CD4-positive, alpha-beta T cell treated with Interleukin-10 for 1 hour (primary cell): ENCODE results near the gene INS.

Experiments used
- DNase-seq: peaks from one replicate; pipeline ENCODE4 v3.0.0-alpha.2; 2020

Gene INS

DNA sequence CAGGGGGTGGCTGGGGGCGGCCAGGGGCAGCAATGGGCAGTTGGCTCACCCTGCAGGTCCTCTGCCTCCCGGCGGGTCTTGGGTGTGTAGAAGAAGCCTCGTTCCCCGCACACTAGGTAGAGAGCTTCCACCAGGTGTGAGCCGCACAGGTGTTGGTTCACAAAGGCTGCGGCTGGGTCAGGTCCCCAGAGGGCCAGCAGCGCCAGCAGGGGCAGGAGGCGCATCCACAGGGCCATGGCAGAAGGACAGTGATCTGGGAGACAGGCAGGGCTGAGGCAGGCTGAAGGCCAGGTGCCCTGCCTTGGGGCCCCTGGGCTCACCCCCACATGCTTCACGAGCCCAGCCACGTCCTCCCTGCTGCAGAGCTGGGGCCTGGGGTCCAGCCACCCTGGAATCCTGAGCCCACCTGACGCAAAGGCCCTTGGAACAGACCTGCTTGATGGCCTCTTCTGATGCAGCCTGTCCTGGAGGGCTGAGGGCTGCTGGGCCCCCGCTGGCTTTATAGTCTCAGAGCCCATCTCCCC lies at the start of gene INS:
Gene INS (minus strand): TSS at position 474 of the 524 bp plus-strand sequence. CDS start 238 bp downstream, at position 236.
- no peak for DNase-seq

DNA sequence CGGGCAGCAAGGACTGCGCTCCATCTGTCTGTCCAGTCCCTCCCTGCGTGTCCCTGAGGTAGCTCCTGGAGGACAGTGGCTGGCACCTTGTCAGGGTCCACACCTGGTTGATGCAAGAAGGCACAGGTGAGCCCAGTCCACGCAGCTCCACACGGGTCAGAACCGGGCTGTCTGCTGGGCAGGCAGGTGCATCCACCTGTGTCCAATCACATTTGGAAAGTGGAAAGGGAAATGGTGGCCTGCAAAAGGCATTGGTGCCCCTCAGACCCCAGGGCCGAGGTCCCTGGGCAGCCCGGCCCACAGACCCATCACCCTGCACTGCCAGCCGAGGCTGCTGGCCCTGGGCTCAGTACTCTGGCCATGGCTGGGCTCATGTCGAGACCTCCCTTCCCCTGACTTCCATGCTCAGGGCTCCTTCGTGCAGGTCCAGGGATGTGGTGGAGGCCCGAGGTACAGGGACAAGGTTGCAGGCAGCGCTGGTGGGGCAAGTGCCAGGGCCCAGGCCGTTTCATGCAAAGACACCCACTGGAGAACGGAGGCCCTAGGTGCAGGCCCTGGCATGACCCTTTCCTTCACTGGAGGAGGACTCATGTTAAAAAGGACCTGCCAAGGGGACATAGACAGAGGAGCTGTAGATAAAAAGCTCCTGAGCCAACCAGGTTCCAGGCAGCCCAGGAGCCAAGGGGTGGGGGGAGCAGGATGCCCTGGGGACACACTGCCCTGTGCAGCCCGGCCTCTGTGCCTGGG lies 49.5 kb upstream of the INS start:
- DNase-seq: no peak

DNA sequence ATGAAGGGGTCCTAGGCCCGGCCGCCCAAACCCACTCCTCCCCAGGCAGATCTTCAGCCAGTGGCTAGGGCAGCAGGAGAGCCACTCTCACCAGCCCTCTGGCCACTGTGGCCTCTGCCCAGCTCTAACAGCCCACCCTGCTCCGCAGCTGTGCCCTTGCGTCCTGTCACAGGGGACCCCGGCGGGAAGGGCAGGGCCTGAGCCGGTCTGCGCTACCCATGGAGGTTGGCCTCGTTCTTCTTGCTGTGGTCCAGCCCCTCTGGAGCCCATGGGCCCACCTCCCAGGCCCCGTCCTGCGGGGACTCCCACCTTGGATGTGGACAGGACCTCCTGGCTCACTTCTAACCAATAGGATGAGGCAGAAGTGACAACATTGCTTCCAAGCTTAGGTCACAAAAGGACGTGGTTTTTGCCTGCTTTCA lies 48.9 kb upstream of the INS start:
- DNase-seq: no peak

DNA sequence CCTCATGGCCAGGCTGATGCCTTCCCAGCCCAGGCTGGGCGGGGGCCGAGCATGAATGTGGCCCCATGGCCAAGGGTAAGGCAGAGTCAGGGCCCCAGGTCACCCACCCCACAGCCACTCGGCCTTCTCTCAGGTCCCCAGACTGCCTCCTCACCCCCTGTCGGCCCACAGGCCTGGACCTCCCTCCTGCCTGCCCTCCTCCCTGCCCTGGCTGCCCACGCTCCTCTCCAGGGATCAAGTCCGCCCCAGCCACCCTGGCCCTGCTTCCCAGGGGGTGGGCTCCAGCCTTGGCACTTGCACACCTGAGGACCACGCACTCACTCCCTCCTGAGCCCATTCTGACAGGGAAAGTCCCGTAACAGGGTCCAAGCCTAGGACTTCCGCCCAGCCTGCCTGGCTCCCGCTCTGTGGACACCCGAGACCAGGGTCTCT lies 48.4 kb upstream of the INS start:
- no peak for DNase-seq

DNA sequence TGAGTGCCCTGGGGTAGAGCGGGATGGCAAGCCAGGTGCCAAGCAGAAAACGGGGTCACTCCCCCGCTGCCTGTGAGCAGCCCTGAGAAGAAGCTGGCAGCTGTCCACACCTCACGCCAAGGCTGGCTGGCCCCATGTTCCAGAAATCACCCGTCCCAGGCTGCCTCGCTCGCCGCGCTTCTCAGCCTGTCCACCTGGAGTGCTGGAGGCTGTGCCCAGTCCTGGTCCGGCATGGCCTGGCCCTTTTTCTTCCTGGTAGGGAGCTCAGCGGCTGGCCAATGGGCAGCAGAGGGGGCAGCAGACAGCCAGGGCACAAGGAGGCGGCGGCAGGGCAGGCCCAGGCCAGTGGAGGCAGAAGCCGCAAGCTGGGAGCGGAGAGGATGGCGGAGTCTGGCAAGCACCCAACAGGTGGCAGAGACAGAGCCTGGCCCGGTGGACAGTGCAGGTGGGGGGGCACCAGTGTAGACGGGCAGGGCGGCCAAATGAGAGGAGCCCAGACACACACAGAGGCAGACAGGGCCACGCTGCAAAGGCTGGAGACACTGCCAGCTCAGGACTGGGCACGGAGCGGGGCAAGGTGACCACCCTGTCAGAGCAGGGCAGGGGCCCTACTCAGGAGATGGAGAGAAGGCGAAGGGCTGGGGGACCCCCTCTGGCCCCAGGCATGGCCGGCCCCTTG lies 47.8 kb upstream of the INS start:
- DNase-seq: no peak

DNA sequence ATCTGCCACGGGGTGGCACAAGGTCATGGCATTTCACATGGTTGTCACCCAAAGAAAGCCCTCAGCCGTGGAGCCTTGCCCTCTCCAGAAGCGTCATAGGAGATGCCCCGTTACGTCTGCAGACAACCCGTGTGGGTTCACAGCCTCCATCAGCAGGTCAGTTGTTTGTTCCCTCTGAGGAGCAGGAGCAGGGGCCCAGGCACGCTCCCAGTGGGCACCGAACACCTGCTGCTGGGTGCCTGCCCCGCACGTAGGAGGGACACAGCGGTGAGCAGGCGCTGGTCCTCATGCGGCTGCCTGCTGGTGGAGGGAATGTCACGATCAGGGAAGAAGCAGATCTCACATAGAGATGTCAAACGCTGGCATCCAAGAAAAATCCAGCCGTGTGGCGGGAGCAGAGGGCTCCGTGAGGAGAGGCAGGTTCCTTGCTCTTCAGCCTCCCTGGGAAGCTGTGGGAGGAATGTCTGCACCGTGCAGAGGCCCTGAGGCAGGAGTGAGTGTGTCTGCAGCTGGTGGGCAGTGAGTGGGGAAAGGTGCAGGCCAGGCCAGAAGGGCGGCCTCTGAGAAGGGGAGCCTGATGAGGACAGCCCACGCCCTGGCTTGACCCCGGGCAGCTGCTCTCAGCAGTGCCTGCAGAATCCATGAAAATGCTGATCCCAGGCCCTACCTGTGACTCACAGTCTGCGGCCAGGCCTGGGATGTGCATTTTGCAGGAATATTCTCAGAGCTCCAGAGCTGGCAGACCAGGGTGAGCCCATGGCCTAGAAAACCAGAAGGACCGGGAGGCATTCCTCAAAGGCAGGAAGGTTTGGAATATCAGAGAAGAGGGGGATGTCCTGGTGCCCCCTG lies 47.0 kb upstream of the INS start:
- DNase-seq: no peak

DNA sequence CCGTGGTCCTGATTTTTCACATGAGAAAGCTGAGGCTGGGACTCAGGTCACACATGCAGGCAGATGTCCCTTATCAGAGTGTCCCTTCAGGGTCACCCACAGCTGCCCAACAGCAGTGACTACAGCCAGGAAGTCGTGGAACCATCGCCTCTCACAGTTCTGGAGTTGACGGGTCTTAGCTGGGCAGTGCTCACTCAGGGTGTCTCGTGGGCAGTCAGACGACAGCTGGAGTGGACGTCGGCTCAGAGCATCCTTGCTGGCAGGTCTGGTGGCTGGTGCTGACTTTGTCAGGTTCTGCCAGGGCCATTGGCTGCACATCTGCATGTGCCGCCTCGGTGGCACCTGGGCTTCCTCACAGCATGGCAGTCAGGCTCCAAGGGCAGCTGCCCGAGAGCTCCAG lies 46.2 kb upstream of the INS start:
- no peak for DNase-seq

DNA sequence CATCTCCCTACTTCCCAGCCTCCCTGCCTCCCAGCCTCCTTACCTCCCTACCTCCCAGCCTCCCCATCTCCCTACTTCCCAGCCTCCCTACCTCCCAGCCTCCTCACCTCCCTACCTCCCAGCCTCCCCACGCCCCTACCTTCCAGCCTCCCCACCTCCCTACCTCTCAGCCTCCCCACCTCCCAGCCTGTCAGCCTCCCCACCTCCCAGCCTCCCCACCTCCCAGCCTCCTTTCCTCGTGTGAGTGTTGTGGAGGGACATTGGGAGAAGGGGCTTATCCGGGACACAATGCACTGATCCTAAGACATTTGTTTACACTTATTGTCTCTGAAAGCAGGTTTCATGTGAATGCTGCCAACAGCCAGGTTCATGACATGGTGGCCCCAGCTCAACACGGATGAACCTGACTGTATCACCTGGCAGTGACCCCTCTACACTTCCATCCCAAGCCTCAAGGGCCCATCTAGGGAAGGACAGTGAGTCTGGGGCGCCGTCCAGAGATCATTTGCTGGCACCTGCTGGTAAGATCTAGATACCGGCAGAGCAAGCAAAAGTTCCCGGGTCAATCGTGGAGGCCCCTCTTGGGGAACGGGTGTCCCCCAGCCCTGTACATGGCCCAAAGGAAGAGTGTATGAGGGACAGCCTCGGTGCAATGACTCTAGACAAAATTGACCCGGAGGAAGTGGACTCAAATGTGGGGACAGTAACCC lies 45.1 kb upstream of the INS start:
- no peak for DNase-seq

DNA sequence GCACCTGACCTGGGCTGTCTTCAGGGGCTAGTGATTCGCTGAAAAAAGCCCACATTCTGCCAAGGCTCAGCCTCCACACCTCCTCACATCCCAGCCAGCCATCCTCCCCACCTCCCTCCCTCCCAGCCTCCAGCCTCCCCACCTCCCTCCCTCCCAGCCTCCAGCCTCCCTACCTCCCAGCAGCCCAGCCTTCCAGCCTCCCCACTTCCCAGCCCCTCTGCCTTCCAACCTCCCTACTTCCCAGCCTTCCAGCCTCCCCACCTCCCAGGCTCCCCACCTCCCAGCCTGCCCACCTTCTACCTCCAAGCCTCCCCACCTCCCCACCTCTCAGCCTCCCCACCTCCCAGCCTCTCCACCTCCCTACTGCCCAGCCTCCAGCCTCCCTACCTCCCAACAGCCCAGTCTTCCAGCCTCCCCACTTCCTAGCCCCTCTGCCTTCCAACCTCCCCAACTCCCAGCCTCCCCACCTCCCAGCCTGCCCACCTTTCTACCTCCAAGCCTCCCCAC lies 44.3 kb upstream of the INS start:
- DNase-seq: no peak

DNA sequence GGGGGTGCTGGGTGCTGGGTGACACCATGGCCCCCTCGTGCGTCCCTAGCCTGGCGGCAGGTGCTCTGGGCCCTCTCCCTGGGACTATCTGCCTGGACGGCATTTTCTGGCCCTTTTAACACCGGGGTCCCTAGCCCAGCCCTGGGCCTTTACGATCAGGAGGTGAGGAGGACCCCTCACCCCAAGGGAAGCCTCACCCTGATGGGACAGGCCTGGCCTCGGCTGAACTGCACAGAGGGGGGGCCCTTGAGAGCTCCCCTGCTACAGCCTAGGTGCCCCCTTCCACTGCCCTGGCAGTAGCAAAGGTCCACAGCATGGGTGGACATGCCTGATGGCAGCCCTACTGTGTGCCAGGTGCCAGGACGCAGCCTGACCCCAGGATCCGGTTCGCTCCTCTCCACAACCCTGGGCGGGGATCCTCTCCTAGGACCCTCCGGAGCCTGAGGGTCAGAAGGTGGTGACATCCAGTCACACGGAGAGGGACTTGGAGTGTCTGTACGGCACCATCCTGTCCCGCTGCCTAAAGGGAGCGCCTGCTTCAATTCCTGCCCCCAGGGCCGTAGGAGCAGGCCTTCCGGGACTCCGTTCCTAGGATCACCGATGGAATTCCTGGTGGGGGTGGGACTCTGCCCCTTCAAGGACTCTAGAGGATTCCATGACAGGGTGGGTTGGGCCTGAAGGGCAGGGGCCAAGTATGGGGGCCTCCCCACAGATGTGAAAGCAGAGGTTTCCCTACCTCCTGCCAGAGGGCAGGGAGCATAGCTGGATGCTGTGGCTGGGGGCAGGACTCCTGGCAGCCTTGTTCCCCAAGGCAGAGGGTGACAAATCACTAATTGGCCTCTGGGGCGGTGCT lies 43.6 kb upstream of the INS start:
- no peak for DNase-seq

DNA sequence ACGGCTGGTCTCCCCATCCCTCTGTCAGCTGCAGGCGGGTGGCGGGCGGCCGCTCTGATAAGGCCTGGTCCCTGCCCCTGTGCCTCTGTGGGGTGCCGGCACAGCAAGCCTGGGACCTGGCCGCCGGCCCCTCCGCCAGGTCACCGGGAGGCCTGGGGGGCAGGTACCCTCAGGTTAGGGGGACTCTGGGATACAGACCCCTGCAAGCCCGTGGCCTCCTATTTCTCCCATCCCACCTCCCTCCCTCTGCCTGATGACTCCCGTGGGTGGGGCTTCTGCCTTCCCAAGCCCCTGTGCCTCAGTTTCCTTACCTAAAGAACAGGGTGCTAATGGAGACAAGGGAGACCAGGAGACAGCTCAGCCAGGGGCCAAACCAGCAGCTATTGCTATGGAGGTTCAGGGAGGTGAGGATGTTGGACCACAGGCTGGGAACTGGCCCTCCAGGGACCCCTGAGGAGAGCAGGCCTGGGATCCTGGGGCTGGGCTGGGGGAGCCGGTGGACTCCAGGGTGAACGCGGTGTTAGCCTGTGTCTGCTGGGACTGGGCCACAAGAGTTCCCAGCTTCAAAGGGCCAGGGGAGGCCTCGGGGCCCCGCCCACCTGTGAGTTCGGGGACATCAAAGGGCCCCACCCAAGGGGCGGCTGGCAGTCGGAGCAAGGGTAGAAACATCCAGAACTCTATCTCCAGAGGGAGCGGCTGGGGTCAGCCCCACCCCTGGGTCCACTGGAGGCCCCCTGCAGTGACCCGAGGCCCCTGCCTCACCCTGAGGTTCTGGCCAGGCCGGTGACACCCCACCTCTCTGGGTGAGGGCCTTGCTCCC lies 42.6 kb upstream of the INS start:
- DNase-seq: no peak

DNA sequence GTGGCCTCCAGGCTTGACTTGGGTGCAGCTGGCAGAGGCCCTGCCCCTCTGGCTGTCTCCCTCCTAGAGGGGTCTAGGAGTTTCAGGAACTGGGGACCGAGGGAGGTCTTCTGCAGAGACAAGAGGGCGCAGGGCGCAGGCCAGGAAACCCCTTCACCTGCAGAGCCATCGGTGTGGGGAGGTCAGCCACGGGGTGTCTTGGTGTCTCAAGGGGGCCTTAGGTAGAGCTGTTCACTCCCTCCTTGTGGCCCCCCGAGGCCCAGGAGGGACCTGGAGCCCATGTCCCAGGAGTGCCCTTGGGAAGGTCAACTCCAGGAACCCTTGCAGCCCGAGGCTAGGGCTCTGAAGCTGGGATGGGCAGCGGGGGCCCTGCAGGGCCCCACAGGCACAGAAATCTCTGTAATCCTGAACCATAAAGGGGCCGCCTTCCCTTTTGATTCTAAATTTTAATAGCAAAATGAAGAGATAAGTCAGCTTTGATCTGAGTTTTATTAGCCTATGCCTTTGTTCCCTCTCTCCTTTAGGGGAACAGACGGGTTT lies 42.0 kb upstream of the INS start:
- no peak for DNase-seq

DNA sequence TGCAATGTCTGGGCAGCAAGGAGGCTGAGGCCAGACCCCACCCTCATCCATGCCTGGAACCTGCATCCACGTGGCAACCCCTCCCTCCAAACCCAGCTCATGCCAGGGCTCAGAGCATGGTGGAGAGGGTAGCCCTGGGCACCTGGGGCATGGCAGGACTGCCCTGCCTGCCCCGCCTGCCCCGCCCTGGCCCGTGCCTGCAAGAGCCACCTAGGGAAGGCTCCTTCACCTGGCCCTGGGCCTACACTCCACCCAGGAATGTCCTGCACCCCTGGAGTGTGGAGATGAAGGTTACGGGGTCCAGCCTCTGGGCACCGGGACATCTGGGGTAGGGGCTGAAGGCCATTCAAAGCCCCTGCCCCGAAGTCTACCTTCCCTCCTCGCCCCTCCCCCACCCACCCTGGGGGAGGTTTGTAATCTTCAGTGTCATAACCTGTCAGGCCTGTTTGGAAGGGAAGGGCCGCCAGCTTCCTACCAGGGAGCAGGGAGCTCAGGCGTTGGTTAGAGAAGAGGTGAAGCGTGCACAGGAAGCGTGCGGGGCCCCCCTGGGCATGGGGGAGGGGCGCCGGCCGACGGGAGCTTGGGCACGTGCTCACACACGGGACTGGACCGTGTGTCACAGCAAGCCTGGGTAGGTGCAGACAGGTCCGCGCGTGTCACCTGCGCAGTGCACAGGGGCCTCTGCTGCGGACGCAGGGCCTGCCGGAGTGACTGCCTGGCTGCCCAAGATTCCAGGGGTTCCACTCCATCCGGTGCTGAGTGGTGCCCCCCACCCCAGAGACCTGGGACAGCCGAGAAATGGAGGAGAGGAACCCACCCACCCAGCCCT lies 41.3 kb upstream of the INS start:
- DNase-seq: no peak

DNA sequence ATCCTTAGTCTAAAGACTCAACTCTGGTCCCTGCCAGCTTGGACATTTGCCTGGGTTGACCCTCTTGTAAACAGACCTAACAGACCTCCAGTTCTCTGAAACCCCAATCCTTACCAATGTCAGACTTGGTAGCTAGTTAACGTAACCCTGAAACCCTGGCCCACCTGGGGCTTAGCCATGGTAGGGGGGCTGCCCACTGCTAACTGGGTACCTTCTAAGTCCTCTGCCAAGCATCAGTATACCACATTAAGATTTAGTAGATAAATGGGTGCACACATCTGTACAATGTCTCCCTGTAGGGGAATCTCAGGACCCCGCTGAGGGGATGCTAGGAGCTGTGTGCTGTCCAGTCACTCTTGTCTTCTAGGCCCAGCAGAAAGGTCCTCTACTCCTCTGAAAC lies 40.5 kb upstream of the INS start:
- DNase-seq: no peak

DNA sequence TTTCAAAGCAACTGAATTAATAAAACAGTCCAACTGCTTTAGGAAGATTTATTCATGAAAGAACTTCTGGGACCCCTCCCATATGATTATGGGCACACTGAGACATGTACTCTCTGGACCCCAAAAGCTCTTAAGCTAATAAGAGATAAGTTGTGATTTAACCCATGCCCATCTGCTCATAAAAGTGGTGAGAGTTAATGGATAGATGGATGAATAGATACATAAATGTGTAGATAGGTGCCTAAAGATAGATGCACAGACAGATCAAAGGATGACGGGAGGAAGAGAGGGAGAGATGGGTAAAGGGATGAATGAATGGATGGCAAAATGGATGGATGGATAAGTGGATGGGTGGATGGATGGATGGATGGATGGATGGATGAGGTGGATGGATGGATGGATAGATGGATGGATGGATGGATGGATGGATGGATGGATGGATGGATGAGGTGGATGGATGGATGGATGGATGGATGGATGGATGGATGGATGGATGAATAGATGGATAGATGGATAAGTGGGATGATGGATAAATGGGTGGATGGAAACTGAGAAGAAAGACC lies 40.0 kb upstream of the INS start:
- no peak for DNase-seq

DNA sequence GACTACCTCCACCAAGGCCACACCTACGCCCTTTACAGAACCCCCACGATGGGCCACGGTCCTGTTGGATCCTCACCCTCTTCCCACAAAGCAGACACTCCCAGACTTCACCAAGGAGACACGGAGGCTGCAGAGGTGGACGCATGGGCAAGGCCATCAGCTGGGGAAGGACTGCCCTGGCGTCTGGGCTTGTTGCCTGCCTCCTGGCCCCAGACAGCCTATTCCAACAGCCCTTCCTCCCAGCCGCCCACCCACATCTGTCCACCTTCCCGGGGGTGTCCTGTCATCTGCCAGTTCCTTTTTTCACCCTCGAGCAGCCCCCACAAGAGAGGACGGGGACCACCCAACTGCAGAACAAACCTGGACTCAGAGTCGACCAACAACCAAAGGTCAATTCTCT lies 39.5 kb upstream of the INS start:
- DNase-seq: no peak

DNA sequence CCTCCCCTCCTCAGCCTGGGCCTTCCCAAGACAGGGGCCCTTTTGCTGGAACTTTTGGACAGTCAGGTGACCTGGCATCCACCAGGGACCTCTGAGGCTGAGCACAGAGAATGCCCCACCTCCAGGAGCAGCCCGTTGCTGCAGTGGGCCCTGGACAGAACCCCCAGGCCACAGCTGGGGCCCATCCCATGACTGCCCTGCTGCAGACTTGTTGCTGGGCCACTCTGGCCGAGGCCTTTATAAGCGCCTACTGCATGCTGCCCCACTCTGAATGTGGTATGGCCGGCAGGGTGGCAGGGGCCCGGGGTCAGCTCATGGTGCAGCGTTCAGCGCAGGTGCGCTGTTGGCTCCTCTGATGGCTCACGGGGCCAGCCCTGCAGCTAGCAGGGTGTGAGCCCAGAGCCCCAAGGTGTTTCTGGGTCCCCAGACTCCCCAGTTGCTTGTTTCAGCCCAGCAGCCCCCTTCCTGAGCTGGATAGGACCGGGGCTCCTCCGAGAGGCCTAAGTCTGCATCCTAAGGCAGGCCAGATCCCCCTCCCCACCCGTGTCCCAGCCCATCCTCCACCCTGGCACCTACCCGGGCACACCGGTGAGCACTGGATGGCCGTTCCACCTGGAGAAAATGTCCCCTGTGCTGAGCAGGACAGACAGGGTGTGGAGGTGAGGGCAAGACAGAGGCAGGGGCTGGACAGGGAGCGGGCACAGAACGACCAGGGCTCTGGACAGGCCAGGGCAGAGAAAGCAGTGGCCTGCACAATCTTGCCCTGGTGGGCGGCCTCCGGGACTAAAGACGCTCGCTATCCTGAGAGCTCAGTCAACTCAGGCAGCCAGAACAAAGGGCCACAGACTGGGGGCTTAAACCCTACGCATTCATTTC lies 38.7 kb upstream of the INS start:
- no peak for DNase-seq
